Renal cortical epithelial cell (primary cell): ENCODE data around the gene DIS3L2. TPM values are rescaled to one million over a fixed set of nuclear protein-coding genes. Genes with fewer than 3 reads are reported as not detected.

Source experiments
- DNase-seq: peaks from one replicate; pipeline ENCODE4 v3.0.0-alpha.2; 2011; ENCODE audit warnings: low read depth
- total RNA-seq: library from RNA; depleted of rRNA; stranded (reverse); fragments of >200 nt; gene quantifications from 2 replicates; pipeline ENCODE4 v1.2.3, GENCODE V29; 2014

Gene DIS3L2
- total RNA-seq, 1 donor from 2014 or later, result 28.5 TPM

DNA sequence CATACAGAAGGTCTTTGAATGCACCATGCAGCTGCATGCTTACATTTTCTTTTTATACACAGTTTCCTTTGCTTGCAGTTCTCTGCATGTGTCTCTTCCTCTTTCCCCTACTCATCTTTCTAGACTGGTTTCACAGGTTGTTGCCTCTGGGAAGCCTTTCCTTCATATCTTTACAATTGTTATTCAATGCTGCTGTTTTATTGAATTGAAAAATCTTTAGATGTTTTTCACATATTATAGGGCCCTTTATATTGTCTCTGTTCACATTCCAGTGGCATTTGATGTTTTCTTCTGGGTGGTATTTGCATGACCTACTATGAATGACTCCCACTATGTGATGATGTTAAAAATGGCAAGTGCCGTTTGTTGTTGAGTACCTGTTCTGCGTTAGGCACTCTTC is 91.1 kb downstream of the DIS3L2 start:
- no peak for DNase-seq

DNA sequence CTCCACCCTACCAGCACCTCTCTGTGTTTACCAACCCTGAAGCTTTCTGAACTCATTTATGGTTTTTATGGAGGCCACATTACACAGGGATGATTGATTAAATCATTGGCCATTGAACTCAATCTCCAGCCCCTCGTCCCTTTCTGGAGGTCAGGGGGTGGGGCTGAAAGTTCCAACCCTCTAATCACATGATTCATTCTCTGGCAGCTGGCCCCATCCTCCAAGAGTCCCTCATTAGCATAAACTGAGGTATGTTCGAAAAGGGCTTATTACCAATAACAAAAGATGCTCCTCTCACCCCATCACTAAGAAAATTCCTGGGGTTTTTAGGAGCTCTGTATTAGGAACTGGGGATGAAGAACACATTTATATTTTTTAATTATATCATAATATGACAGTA is 92.3 kb downstream of the DIS3L2 start:
- DNase-seq, result no peak

DNA sequence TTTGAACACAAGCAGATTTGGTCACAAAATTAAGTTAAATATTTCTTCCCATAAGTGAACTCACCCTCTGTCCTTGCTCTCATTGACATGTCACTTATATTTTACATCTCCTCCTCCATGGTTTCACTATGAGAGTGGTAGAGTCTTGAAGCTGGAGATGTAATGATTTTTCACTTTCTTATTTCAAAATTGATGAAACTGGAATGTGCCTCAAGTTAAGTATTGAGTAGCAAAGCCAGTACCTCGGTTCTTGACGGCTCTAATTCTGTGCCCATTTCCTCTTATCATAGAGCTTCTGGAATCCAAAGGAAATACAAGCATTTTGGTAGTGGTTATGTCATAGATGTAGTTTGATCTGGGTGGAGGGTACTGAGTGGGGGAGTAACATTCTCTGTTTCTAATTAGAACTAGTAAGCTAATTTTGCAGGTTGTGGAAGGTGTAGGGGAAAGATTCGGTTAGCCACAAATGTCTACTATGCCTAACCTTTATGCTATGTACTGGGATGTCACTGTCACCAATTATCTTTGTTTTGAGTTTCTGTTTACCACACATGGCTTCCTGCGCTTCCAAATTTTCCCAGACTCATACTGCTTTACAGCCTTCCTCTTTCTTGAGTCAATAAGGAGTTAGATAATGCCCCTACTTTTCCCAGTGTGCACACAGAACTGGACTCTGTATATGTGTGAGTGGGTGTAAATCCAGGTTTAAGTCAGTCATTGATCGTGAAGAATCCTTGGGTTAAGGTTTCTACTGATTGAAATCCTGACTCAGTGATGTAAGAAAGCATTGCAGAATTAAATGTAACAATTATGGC is 96.8 kb downstream of the DIS3L2 start:
- no peak for DNase-seq

DNA sequence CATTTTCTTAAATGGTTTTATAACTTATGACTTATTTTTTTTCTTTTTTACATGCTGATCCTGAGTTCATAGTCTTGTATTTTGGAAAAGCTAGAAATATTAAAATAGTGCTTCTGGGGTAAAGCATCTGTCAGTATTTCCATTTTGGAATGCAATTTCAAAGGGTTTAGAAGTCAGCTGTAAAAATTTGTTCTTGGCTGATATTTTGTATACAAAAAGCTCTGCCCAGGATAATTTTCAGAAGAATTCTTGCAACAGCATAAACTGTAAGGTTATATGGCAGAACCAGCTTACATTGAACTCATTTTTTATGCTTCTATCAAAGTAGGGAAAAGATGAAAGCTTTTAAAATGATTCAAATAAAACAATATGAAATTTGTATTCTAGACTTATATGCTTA is 97.4 kb downstream of the DIS3L2 start:
- no peak for DNase-seq

DNA sequence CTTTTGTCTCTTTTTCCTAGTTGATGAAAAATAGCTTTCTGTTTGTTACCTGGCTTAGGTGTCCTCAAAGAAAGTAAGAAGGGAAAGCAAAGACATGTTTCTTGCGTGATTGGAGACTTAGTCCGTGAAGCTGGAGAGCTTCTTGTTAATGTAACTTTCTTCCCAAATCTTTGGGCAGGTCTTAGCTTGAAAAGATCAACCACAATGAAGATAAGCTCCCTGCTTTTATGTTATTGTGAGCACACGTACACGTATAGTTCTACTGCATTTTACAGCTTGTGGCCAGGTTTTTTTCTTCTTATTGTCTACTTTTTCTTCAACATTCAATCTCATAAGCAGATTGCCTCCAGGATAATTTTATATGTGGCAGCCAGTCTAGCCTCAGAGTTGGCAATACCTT is 99.8 kb downstream of the DIS3L2 start:
- DNase-seq, result no peak

DNA sequence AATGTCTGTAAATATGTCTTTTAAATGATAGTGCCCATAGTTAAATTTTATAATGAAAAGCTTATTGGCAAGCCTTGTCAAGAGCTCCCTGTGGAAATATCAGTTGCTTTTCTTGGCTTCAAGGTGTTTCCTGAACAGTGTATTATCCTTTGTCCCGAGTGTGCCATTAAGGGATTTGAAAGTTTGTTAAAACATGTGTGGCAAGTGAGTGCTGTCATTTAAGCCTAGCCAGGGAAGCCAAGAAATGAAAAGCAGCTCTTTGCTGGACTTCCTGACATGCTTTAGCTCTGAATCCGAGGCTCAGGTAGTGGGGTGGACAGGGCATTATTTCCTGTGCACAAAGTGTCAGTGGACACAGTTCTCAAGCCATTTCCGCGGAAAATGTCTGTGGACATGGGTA is 111.5 kb downstream of the DIS3L2 start:
- no peak for DNase-seq

DNA sequence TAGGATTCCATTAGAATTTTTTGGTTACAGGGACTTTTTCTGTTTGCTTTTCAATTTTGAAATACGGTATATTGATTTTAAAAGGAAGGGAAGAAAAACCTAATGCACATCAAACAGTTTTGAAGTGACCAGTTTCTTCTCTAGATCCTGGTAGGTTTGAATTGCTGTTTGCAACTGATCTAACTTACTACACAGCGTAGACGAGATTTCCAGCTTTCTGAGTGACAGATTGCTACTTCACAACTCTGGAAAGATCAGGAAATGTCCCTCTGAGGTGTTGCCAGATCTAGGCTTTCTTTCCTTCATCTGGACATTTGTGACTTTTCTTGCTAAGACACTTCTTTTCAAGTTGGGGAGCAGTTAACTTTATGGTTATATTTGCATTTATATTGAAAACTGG is 112.2 kb downstream of the DIS3L2 start:
- DNase-seq, result no peak

DNA sequence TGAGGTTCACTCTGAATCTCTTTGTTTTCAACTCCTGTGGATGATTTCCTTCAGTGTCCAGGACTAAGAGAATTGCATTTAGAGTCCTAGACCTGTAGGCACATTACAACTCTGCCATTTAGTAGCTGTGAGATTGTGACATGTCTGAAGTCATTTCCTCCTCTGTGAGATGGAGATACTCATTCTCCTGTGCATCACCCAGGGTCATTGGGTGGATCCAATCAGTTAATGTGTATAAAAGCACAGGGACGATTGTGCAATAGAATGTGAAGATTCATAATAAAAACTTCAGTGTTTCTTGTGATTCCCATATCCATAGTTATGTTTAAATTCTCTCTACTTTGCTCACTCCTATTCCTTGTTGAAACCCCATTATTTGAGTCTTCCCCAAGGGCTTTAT is 113.6 kb downstream of the DIS3L2 start:
- DNase-seq, result peak; percentile 81

DNA sequence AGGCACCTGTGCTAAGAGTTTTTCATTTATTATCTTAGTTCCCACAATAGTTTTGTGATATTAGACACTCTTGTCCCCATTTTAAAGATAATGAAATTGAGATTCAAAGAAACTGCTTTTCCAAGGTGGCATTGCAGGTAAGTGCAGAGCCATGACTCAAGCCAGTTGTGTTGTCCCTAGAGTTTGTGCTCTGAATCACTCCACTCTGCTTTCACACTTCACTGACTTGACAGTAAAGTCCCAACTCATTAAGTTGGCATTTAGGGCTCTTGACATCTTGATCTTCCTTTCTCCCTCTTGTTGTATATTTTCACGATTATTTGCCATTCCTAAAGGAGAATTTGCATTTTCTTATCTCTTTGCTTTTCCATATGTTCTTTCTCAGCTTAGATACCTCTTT is 114.3 kb downstream of the DIS3L2 start:
- DNase-seq, result peak; percentile 92

DNA sequence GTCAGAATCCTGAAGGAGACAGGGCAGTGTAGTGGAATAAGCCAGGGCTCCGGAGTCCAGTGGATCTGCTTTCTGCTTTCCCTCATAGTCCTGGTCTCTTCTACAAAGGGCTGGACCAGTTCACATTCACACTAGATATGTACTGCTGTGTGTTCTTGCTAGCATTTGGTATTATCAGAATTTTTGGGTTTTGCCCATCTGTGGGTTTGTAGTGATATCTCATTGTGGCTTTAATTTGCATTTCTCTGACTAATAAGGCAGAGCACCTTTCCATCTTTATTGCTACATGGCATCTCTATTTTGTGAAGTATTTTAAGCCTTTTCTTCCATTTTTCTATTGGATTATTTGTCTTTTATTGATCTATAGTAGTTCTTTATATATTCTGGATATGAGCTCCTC is 114.8 kb downstream of the DIS3L2 start:
- no peak for DNase-seq

DNA sequence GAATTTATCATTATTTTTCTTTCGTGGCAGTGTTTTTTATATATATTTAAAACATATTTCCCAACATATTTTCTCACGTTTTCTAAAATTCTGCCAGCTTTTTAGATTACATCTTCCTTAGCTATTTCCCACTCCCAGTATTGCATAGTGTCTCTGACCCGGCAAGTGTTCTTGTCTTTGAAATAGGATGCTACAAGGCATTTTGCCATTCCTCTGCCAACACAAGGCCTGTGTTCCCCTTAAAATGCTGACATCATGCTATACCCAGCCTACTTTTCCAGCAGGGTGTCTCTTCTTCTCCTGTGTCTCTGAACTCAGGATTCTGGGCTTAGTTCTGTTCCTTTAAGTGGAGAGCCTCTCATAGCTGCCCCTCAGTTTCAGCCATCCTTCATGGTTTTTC is 115.2 kb downstream of the DIS3L2 start:
- DNase-seq, result no peak

DNA sequence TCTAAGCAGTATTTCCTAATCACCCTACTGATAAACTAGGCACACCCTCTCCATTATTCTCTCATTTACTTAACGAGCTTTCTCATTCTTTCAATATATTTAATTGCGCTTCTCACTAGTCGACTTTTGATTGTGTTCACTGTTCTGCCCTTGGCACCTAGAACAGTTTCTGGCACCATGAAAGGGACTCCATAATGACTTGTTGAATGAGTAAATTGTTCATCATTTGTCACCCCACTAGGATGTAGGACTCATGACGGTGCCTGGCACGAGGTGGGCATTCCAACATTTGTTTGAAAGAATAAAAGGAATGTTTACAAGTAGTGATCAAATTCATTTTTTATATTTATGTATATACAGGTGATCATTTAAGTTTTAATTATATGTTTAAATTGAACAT is 123.7 kb downstream of the DIS3L2 start:
- no peak for DNase-seq

DNA sequence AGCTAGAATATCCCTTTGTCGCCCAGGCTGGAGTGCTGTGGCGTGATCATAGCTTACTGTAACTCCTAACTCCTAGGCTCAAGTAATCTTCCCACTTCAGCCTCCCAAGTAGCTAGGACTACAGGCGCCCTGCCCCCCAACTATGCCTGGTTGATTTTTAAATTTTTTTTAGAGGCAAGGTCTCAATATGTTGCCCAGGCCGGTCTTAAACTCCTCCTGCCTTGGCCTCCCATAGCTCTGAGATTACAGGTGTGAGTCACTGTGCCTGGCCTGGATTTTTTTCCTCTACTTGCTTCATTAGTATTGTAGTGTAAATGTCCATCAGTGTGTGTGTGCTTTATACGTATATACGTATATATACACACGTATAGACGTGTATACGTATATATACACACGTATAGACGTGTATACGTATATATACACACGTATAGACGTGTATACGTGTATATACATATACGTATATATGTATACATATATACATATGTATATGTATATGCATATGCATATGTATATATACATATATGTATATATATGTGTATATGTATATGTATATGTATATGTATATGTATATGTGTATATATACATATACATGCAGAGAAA is 124.4 kb downstream of the DIS3L2 start:
- peak; percentile 43 for DNase-seq

DNA sequence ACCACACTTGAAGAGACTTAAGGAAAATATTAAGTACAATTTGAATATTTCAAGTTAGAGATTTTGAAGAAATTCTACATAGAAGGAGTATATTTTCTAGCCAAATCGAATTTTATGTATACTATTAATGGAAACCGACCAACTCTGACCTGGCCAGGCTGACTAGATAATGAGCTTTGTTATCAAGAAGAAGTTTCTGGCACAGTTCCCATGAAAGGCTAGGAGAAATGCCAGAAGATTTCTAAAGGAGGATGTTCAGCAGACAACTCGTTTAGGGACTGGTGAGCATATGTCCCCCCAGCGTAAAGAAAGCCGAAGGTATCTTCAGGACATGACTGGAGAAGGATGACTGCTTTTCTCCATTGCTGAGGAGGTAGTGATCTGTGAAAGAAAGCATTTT is 127.3 kb downstream of the DIS3L2 start:
- DNase-seq, result no peak

DNA sequence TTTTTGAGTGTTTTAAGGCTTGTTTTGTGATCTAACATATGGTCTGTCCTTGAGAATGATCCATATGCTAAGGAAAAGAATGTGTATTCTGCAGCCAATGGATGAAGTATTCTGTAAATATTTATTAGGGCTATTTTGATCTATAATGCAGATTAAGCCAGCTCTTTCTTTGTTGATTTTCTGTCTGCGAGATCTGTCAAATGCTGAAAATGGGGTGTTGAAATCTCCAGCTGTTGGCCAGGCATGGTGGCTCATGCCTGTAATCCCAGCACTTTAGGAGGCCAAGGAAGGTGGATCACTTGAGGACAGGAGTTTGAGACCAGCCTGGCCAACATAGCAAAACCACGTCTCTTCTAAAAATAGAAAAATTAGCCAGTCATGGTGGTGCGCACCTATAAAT is 132.7 kb downstream of the DIS3L2 start:
- no peak for DNase-seq

DNA sequence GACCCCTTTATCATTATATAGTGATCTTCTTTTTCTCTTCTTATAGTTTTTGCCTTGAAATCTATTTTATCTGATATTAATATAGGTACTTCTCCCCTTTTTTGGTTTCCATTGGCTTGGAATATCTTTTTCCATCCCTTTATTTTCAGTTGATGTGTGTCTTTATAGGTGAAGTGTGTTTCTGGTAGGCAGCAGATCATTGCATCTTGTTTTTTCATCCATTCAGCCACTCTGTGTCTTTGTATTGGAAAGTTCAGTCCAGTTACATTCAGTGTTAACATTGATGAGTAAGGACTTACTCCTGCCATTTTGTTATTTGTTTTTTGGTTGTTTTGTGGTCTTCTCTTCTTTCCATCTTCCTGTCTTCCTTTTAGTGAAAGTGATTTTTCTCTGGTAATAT is 133.4 kb downstream of the DIS3L2 start:
- no peak for DNase-seq

DNA sequence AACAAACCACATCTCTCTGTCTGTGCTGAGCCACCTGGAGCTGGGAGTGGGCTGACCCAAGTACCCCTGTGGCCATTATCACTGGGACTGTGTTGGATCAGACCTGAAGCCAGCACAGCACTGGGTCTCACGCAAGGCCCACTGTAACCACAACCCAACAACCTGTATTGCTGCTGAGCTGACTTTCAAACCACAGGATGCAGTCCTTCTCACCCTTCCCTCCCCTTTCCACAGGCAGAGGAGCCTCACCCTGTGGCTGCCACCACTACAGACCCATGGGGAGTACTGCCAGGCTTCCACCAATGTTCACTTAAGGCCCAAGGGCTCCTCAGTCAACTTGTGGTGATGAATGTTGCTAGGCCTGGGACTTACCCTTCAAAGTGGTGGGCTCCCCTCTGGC is 135.7 kb downstream of the DIS3L2 start:
- no peak for DNase-seq

DNA sequence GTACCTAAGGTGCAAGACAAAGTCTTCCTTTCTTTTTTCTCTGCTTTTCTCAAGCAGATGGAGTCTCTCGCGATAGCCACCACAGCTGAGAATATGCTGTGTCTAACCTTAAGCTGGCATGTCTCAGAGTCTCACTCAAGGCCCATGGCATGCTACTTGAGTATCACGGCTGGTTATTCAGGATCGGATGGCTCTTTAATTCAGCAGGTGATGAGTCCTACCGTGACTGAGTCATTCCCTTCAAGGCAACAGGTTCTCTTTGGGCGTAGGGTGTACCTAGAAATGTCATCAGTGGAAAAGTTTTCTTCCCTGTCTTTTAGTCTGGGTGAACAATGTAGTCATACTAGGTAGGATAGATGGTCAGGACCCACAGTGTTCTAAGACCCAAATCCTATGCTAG is 136.2 kb downstream of the DIS3L2 start:
- DNase-seq, result no peak

DNA sequence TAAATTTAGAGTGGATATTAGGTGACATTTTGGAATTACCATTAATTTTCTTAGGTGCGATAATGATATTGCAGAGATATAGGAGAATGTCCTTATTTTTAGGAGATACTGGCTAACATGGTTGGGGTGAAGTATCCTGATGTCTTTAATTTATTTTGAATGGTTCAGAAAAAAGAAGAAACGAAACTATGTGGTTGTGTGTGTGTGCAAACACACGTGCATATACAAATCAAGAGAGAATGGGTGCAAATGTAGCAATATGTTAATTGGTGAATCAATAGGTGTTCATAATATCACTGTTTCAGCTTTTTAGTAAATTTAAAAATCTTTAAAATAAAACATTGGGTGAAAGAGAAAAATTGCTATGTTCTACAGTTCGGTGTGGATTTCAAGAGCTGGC is 140.9 kb downstream of the DIS3L2 start:
- DNase-seq, result no peak

DNA sequence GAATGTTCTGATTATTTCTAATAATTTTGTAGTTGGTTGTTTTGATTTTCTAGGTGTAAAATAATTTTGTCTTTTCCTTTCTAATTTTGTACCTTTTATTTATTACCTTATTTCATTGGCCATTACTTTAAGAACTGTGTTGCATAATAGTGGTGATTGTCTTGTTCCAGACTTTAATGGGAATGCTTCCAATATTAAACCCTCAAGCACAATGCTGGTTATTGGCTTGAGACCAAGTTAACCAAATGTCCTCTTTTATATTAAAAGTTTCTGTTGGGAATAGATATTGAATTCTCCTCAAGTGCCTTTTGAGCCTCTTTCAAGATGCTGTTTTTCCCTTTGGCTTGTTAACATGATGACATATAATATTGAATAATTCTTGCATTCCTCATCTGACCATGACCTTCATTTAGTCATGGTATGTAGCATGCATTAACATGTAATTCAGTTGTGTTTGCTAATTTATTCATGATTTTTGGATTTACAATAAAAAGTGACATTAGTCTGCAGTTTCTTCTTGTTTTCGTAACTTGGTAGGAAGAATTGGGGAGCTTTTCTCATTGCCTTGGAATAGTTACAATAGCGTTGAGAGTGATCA is 141.7 kb downstream of the DIS3L2 start:
- DNase-seq, result peak; percentile 85

DNA sequence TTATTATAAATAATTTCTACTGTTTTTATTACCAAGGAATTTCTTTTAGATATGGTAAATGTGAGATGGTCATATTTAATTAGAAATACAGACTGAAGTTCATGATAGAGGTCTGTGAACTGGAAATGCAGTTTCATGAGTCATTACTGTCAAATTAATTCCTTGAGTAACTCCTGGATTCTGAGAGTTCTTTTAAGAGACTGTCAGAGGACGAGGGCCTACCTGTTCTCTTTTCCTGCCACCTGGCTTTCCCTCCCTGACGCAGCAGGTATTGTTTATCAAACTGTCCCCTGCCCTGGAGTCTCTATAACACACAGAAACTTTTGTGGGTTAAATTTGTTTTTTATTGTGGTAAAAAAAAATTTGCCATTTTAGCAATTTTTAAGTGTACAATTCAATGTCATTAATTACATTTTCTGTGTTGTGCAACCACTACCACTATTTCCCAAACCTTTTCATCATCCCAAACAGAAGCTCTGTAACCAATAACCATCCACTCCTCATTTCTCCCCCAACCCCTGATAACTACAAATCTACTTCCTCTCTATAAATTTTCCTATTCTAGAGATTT is 142.6 kb downstream of the DIS3L2 start:
- DNase-seq, result peak; percentile 74

DNA sequence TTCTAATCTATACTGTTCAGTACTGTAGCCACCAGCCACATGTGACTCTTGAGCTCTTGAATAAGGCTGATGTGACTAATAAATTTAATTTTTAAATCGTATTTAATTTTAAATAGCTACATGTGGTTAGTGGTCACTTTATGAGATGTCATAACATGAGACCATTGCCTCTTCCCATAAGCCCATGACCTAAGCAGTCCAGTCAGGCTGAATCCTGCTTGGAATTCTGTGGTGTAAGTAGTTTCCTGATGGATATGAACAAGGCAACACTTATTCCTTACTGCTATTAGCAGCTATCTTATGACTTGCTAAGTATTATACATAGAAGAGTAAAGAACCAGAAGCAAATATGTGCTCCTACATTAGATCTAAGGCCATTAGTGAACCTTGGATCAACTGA is 150.0 kb downstream of the DIS3L2 start:
- DNase-seq, result no peak

DNA sequence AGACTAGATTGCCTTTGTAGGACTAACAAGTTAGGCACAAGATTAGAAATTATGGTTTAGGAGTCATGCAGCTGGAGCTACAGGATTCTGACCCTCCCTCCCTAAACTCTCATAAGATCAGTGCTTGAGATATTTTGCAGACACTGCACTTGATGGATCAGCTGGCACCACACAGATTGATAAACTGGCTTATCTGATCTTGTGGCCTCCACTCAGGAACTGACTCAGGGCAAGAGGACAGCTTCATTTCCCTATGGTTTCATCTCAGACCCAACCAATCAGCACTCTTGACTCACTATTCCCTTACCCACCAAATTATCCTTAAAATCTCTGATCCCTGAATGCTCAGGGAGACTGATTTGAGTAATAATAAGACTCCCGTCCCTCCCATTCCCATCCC is 152.3 kb downstream of the DIS3L2 start:
- DNase-seq, result no peak
